SKM-1 (cell line): Measurements from ENCODE around the gene MTF1.
"Not testable (repeated sequence)": the region's sequence is repeated elsewhere in the genome, so short reads cannot be mapped to it uniquely, and the experiment has no call there.

Source experiments
- DNase-seq: peaks from one replicate; lab custom pipeline; 2025; ENCODE audit not compliant: unreplicated experiment; lab: John Stamatoyannopoulos, UW

Gene MTF1

DNA sequence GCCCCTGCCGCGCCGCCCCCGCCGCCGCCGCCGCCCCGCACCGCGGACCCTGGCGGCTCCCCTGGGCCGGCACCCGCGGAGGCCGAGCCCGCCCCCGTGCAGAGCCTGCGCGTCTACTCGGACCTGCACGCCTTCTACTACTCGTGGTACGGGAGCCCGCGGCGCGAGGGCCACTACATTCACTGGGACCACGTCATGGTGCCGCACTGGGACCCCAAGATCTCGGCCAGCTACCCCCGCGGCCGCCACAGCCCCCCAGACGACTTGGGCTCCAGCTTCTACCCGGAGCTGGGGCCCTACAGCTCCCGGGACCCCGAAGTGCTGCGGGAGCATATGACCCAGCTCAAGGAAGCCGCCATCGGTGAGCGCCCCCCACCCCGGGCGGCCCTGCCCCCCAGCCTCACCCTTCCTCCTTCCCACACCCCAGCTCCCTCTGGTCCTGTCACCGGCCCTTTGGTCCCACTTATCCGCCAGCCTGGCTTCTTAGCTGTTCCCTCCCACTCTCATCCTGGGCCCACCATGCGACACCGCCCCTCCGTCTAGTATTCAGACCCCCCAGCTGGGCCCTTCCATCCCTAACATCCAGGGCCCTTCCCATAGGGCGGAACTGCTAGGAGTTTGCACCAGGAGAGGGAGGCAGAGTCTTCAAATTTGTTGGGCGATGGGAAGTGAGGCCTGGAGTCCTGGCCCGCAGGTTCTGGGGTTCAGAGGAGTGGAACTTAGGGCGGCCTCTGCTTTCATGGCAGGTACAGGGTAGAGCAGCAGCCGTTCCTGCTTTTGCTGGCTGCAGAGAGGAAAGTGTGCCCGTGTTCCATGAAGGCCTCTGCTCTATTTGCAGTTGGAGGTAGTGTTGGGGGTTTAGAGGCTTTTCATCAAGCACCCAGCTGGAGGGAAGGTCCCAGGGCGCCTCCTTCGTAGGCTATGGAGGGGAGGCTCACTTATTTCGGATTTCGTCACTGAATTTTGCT is 64.7 kb downstream of the MTF1 start:
- no peak for DNase-seq

DNA sequence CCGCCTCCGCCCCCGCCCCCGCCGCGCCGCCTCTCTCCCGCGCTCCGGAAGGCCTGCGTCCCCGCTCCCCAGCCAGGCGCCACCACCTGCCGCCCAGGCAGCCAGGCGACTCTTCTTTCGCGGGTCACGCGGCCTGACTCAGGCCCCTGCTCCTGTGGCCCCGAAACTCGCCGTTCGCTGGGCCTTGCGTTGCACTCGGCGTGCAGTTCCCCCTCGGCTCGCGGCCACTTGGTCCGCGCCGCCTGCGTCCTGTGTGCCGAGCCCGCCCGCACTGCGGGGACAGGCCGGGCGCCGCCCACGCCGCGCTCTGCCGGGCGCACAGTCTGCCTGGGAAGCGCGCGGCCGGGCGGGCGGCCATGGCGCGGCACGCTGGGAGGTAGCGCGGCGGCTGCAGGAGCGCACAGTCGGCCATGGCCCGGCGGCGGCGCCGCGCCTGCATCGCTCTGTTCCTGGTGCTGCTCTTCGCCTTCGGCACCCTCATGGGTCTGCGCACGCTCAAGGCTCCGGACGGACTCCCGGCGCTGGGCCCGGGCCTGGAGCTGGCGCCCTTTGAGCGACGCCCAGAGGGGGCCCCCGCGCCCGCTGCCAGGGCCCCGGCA is 65.5 kb downstream of the MTF1 start, which contains the start of gene MANEAL:
MANEAL (plus strand) TSS at position 75 of the 599 bp plus-strand sequence; CDS start at position 411, 336 bp downstream.
- no peak for DNase-seq

DNA sequence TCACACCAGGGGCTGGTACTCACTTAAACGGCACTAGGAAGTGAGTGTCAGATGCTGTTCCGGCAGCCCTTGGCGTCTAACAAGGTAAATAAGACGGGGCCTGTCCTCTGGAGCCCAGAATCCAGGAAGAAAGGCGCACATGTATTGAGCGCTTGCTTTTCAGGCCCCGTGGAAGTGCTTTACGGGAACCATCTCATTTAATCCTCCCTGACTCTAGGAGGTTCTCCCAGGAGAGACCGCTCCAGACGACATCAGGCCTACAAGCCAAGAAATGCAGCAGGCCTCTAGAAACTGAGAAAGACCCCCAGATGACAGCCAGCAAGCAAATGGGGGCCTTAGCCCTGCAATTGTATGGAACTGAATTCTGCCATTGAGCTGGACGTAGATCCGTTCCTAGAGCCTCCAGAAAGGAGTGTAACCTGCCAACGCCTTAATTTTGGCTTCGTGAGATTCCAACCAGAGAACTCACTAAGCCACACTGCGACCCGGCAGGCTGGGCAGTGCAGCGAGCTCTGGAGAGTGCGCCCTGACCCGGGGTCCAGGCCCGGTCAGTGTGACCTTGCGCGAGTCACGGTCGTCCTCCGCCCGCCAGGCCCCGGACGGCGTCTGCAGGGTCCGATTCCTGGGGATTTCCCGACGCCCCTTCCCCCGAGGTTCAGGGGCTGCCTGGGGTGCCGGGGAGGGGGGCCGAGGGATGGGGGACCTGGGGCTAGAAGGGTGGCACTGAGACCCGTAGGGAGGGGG is 66.3 kb downstream of the MTF1 start:
- DNase-seq: no peak

DNA sequence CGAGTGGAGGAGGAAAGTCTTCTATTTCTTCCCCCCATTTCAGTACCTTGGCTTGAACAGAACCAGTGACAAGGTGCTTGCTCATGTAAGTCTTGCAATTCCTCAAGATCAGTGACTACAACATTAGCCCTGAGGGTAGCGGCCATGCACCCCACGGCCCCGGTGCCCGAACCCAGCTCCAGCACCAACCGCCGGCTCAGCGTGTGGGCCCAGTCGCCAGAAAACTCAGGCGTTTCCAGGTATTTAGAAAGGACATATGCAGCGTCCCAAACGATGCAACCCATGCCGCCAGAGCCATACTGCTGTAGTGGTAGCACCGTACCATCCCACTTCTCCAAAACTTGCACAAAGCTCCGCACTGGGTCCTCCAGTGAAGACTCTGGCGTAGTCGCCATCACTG is 76.9 kb downstream of the MTF1 start:
- DNase-seq: no peak

DNA sequence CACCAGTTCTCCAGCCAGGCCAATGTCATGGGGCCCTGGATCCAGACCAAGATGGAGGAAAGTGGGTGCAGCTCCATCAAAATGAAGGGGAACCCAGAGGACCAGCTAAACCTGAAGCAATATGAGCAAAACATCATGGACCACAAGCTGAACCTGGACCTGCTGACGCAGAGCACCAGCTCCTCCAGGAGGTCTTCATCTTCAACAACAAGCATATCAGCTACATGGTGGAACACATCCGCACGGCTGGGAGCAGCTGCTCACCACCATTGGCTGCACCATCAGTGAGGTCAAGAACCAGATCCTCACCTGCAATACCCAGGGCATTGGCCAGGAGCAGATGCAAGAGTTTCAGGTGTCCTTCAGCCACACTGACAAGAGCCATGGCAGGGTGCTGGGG is 80.7 kb downstream of the MTF1 start:
- DNase-seq: no peak

DNA sequence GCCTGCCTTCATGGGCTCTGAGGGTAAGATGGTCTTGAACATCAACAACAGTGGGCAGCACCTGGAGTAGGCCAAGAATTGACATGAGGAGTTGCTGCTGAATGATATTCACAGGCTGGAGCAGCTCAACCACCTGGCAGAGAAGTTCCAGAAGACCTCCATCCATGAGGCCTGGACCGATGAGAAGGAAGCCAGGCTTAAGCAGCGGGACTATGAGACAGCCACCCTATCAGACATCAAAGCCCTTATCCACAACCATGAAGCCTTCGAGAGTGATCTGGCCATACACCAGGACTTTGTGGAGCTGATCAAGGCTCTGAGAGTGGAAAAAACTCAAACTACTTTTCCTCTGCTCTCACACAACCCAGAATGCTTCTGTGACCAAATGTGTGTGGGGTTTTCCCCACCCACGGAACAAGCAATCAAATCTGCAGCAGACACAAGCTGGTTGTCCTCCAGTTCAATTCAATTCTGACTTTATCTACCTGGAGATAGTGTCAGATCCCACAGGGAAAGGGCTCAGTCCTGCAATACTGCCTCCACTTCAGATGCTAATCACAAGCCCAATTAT is 82.4 kb downstream of the MTF1 start:
- no peak for DNase-seq

DNA sequence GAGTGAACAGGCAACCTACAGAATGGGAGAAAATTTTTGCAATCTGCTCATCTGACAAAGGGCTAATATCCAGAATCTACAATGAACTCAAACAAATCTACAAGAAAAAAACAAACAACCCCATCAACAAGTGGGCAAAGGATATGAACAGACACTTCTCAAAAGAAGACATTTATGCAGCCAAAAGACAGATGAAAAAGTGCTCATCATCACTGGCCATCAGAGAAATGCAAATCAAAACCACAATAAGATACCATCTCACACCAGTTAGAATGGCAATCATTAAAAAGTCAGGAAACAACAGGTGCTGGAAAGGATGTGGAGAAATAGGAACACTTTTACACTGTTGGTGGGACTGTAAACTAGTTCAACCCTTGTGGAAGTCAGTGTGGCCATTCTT is 88.0 kb downstream of the MTF1 start:
- not testable (repeated sequence) for DNase-seq

DNA sequence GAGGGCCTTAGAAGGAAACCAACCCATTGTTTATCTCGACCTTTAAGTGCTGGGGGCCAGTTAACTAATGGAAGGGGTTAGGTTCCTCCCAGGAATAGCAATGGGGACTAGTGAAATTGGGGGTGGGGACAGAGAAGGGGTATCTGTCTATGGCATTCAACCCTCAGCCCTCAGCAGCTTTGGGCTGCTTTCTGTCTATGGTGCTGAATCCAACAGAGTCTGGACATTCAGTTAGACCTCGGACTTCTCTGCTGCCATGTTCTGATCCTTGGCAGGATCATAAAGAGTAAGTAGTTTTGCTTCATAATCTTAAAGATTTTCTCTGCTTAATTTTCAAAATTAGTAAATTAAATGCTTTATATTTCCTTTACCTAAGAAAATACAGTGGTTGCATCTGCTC is 91.9 kb downstream of the MTF1 start:
- no peak for DNase-seq

DNA sequence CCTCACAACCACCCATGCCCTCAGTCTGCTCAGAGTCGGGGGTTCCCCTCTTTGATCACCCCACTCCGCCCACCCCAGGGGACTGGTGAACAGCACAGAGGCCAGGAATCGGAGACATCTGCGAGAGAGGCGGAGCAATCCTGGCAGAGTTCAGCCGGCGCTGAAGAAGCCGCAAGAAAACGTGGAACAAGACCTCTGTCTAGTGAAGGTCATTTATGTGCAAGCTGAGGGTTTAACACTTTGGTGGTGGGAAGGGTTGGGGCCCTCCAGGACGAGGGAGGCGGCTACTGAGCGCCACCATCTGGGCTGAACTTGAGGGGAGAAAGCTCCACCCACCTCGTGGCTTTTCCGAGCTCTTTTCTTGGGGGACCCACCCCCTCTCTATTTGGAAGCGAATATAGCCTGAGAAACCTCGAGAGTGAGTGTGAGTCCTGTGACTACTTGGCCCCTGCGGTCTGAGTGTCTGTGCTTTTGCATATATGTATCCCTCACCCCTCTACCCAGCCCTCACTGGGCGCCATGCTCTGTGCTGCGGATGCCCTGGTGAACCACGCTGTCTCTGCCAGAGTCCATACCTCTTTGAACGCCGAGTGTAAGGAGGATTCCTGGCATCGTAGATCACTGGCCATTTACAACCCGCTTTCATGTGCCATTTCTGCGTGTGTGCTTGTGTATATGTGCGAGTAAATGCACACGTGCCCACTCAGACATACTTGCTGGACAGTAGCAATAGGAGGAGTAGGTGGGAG is 93.3 kb downstream of the MTF1 start:
- no peak for DNase-seq

DNA sequence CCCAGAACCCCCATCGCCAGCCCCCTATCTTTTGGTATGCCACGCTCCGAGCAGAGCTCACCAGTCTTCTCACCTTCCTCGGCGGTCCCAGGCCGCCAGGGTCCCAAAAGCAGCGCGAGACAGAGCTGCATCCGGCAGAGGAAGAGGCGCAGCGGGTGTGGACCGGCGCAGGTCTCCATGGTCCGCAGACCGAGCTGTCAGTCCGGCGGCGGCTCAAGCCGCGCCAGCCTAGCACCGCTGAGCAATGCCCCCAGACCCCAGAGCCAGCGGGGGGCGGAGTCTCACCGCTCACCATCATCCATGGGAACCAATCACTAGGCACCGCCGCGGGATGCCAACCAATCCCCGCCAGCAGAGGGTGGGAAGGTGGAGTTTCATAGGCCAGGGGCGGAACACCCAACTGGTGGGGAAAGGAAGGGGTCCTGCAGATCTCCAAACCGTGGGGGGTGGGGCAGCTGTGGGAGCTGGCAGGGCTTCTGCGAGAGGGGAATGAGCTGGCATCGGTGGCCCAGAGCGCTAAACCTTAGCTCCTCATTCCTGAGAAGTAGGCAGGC is 94.4 kb downstream of the MTF1 start, which contains the start of gene EPHA10:
EPHA10 (minus strand) TSS at position 233 of the 554 bp plus-strand sequence; CDS start at position 179, 54 bp downstream.
- no peak for DNase-seq

DNA sequence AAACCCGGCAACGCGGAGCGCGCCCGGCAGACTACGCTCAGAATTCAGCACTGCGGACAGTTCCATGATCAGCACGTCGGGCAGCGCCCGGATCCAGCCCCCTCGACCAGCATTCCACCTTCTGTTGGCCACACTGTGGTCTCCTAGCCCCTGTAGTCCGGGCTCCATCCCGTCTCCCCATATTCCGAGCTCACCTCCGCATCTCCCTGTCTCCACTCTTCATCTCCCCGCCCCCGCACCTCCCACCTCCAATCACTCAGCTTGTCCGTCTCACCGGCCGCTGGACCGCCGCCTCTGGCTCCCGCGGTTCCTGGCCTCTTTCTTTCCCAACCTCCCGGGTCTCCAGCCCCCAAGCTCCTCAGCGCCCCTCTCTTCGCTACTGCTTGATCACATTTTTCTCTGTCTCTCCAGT is 95.0 kb downstream of the MTF1 start:
- no peak for DNase-seq

DNA sequence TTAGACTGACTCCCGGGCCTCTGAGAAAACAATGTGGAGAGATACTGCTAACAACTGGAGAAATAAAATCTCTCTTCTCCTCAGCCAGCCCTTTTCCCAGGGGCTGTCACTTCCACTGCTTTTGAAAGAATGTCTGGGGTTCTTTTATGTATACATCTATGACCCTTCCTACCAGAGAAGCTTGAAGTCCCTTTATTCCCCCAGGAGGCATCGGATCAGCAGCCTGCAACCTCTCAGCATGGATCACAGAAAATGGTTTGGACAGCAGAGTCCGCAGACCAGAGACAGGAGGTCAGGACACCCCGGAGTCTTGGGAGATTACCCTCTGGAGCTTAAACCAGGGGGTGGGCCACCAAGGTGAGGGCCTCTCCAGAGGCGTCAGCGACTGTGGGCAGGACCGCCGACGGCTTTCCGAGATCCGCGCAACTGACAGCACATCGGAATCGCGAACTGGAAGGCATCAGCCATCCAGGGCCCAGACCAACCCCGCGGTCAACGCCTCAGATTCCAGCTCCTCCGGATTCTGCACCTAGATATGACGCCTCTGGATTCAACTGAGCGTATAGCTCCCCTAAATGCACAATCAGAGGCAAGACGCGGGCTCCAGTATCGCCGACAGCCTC is 95.5 kb downstream of the MTF1 start:
- no peak for DNase-seq

DNA sequence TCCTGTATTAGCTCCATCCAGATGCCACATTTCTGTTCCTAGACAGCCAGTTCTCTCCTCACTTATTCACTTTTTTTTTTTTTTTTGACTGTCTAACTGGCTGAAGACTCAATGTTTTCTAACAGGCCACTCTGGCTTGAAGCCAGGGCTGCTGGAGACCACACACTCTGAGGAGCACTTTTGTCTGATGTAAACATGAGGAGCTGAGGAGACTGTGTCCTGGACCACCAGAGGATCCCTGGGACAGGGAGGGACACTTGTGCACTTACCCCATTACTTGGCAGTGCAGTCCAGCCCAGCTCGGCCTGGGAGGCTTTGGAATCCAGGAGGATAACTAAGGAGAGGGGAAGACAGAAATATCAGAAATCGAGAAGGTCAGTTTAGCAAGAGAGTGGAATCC is 96.9 kb downstream of the MTF1 start:
- no peak for DNase-seq

DNA sequence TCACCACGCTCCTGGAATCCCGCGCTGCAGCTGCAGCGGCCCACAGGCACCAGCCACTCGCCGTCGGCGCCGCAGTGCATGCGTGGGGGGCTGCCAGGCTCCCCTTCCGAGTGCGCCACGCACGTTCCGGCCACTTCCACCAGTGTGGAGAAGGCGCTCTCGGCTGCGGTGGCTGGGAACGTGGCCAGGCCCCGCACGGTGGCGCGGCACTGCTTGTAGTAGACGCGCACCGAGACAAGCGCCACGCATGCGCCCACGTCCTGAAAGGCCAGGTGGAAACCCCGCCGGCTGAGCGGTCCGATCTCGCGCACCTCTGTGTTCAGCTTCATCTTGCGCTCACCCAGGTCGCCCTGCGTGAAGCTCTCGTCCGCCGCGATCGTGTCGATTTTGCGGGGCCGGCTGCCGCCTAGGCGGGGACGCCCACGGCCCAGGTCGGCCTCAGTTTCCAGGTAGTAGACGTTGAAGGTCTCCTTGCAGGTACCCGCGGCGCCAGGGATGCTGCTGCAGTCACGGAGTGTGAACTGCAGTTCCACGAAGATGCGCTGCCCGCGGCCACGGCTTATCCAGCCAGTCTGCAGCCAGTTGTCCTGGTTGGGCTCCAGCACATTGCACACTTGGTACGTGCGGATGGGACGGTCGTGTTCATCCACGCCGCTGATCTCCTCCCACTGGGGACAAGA is 97.8 kb downstream of the MTF1 start:
- DNase-seq: no peak
